Ramos (cell line): Measurements from ENCODE around the gene F13A1.
"Not testable (repeated sequence)": the region's sequence is repeated elsewhere in the genome, so short reads cannot be mapped to it uniquely, and the experiment has no call there.

ENCODE experiments used
- in situ Hi-C: fragments of 300-500 bp; cut with MboI; formaldehyde crosslinking; loops from one replicate; pipeline ENCODE4 v1.14.3; 2022; ENCODE audit warnings: low sequenced_read_pairs; ENCODE audit not compliant: unreplicated experiment

F13A1 gene

DNA sequence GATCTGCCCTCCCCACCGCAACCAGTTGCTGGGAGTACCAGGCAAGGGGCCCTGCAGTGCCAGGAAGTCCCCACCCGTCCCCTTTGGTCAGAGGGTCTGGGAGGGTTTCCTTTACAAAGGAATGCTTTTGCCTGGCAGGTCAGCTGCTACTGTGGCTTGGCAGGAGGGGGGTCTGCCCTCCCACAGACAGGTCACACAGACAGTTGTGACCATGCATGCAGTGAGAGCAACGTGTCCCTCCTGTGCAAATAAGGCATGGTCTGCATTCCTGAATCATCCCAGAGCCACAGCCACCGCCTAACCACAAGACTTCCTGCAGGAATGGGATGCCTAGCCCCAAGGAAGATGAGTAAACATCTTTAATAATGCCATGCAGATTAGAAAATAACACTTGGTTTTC lies 439 bp upstream of the F13A1 start:
- in situ Hi-C loops, result no loop called here

DNA sequence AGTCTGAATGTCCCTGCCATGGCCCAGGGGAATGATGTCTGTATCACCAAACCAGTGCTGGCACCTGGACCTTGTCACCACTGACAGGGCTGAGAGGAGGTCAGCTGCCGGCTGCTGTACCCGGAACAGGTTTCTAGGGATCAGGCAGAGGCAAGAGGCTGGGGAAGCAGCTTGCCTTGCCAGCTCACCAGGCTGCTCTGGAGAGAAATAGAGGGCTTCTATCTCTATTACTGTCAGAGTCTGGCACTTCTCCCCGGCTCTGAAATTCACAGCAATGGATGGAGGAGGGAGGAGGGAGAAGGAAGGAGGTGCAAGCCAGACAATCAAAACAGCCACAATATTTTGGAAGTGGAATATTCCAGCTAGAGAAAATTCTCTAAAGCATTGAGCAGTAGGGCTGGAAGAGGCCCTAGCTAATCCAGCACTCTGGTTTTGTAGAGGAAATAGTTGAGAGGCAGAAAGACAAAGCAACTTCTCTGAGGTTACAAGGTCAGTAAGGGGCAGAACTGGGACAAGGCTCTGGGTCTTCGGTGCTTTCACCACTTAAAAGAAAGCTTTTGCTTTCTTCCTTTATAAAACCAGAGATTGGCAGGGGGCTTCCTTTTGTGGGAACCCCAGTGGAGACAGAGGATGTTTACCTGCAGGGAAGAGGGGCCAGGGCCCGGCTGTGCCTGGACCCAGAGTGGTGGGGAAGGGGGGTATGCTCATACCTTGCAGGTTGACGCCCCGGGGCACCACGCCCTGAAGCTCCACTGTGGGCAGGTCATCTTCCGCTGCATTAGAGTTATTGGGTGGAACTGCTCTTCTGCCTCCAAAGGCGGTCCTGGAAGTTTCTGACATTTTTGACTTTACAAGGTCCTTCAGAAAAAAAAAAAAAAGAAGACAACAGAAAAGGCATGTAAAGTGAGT lies 2.4 kb downstream of the F13A1 start:
- in situ Hi-C loops, result loop anchor here (10.0 kb wide), 1 partner anchor 177 kb away; no protein-coding TSS in a partner anchor

DNA sequence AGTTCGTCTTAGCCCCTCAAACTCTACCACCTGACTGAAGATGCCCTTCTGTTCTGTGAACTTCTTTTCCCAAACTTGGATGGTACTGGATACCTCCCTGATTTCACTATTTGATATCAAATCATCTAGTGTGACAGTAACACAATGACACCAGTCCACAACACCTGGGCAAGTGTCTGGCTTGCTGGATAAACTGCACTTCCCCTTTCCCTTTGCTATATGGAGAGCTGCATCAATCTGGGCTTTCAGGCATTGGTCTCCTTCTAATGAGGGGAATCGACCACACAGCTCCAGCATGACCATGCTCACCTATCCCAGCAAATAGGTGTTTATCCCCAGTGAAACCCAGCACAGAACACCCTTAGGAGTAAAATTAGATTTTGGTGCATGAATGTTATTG lies 3.1 kb downstream of the F13A1 start:
- in situ Hi-C loops, result loop anchor here (10.0 kb wide), 1 partner anchor 177 kb away; no protein-coding TSS in a partner anchor

DNA sequence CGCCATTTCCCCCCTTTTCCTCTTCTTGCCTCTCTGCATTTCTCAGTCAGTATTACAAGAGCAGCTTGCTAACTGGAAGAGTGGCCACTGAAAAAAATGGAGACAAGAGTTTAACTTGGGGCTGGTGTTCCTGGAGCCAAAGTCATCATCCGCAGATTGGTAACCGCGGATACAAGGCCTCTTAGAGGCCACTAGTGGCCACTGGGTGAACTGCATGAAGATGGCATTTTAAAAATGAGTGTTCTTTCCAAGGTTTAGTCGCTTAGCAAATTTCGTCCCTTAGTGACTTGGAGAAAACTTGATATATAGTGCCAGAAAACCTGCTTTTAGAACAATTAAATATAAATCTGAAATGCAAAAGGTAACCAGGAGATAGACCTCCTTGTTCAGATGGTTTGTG lies 4.8 kb downstream of the F13A1 start:
- in situ Hi-C loops, result loop anchor here (10.0 kb wide), 1 partner anchor 179 kb away; no protein-coding TSS in a partner anchor

DNA sequence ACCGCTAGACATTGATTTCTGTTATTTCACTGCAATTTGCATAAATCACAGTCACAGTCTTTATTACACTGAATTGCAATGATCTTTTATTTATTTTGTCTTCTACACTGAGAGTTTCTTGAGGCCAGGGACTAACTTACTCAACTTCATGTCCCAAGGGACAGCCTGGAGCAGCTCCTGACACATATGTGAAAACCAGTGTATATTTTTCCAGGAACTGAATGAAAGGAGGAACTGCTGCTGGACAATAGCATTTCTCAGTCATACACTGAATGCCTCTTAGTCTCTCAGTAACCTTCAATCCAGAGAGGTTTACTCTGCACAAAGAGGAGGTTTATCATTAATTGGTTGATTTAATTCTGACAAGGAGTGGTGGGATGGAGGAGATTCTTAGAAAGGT lies 5.9 kb downstream of the F13A1 start:
- in situ Hi-C loops, result loop anchor here (10.0 kb wide), 1 partner anchor 180 kb away; no protein-coding TSS in a partner anchor

DNA sequence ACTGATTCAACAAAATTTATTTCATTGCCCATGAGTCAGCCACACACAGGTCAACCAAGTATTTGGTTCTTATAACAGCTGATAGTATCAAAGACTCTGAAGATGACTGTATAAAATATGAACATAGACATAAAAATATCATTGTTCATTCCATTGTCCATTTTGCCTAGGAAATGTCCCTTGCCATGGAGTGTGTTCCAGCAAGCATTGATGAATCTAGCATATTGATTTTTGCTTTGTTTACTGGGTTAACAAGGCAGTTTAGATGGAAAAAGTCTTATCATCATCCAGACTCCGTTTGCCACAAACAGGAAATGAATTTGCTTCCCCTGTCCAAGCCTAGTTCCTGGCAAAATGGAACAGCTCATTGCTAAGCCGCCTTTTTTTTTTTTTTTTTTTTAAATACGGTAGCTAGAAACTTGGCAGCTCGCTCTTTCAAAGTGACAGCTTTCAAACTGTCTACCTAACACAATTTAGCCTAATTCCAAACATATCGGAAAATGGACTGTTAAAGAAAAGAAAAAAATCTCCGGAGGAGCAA lies 7.5 kb downstream of the F13A1 start:
- in situ Hi-C loops, result loop anchor here (10.0 kb wide), 1 partner anchor 182 kb away; no protein-coding TSS in a partner anchor

DNA sequence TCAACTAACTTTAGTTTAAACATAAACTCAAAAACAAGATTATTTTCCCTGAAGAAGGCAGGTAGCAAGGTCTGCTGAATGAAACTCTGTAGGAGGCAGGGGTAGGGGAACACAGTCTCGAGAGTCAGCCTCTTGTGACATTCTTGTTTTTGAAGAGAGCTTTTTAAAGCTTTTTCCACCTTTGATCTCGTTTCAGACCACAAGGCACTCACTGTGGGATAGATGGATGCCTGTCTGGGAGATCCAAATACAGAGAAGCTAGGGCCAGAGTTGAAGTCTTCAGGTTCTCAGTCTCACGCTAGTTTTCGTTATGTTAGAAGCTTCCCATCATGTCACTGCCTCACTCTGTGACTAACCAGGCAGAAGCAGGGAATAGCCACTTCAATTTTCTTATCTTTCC lies 14.9 kb downstream of the F13A1 start:
- in situ Hi-C loops, result no loop called here

DNA sequence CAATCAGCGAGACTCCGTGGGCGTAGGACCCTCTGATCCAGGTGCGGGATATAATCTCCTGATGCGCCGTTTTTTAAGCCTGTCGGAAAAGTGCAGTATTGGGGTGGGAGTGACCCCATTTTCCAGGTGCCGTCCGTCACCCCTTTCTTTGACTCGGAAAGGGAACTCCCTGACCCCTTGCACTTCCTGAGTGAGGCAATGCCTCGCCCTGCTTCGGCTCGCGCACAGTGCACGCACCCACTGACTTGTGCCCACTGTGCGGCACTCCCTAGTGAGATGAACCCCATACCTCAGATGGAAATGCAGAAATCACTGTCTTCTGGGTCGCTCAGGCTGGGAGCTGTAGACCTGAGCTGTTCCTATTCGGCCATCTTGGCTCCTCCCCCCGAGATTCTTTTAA lies 20.1 kb downstream of the F13A1 start:
- in situ Hi-C loops, result not testable (repeated sequence)

DNA sequence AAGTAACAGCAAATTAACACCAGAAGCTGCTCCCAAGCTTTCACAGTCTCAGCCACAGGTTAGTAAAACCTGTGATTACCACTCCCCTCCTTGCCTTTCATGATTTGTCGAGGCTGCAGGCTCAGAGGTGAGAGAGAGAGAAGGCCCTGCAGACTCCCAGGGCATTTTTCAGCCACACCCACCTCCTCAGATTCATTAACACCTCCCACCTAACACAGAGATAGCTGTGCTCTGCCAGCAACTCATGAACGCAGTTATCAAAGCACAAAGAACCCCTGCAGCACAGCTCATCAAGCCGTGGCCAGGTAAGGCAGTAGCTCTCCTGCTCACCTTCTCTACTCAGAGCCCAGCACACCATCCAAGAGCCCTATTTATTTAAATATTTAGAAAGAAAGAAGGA lies 27.1 kb downstream of the F13A1 start:
- in situ Hi-C loops, result no loop called here

DNA sequence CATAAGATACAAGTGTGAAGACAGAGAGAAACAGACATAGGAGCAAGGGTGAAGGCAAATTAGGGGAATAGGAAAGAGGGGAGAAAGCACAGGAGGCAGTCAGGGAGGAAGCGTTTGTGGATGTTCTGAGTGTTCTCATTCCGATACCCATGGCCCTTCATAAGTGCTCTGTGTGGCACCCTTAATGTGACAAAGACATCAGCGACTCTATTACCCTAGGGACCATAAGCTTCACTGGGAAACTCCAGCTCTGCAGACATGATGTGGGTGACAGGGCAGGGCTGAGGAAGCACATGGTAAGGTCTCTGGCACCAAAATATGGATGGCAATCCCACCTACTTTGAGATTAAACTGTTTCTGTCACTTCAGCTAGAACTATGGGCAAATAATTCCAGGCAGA lies 33.0 kb downstream of the F13A1 start:
- in situ Hi-C loops, result no loop called here

DNA sequence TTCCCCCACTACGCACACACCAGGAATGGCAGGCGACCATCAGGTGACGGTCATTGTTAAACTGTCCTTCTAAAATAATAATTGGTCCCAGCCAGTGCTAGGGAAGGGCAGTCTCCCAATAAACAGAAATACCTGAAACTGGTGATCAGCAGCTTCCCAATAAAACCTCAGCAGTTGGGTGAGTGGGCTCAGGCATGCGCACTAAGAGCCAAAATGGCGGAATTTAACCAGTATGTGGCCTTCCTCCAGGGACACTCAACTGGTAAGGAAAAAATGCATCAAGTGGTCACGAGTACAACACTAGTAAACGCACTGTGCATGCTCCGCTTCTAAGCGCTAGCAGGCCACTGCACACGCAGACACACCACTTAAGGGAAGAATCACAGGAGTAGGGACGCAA lies 34.8 kb downstream of the F13A1 start:
- in situ Hi-C loops, result no loop called here

DNA sequence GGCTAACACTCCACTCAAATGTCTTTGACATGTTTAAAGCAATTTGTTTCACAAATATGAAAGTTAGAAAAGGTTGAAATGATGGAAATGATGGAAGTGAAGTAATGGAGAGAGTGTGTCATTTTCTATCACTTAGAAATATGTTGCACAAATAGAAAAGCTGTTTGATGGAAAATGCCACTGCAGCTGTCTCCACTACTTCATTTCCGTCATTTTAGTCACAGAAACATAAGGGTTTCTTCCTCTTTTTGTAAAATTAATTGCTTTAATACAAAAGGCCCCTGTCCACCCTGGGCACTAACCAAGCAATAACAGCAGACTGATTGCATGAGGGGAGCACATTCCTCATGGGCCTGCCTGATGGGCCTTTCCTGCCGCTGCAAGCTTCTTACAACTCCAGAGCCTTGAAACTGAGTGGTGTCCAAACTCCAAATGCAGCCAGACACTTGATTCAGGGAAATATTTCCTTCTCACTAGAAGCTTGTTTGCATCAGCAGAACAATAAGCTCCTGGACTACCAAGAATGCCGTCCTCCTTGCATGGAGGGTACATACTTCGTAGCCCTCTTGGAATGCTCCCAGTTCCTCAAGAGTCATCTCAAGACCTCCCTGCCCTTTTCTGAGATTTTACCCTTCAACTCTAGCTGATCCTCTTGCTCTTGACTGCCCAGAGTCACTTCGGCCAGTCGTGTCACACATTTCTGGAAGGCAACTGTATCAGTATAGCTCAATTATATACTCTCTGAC lies 36.1 kb downstream of the F13A1 start:
- in situ Hi-C loops, result no loop called here

DNA sequence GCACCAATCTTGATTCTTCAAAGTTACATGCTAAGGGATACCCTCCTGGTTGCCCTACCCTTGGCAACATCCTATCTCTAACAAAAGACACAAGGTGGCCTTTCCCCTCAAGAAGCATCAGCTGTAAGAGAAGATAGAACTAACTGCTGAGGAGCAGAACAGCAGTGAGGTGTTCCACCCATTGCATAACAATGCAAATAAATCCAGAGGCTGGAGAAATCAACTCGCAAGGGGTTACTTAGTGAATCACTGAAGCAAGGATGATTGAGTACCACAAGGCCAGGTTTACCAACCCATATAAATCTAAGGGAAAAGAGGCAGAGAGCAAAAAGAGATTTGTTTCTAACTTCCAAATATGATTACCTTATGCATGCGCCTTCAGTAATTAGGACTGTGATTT lies 36.7 kb downstream of the F13A1 start:
- in situ Hi-C loops, result no loop called here

DNA sequence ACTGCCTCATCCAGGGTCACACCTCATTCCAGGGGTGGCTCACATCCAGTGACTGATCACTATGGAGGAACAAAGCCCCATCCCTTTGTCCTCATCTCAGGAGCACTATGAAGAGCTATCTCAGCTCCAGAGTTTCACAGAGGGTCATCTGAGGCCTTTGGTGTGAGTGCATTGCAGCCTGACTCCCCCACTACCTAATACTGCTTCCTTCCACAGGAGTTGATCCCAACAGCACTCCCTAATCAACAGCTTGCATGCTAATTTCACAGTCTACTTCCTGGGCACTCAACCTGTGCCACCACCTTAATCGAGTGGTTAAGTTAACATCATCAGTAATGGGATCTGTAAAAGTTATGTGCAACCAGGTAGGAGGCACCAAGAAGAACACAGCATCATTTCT lies 37.7 kb downstream of the F13A1 start:
- in situ Hi-C loops, result no loop called here

DNA sequence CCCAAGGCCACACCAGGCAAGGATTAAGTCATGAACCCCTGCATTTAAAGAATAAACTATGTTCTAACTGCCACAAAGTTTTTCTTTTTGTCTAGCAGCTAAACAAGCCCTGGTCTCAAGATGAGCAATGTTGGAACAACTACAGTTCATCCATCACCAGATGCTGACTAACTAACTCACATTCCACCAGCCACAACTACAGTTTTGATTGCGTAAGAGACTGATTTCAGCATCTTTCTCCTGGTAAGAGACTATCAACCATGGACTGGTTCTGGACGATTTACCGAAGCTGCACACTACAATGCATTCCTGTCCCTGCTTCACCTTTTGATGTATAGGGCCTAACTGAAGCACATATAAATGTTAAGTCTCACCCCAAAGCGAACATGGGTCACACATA lies 43.0 kb downstream of the F13A1 start:
- in situ Hi-C loops, result no loop called here

DNA sequence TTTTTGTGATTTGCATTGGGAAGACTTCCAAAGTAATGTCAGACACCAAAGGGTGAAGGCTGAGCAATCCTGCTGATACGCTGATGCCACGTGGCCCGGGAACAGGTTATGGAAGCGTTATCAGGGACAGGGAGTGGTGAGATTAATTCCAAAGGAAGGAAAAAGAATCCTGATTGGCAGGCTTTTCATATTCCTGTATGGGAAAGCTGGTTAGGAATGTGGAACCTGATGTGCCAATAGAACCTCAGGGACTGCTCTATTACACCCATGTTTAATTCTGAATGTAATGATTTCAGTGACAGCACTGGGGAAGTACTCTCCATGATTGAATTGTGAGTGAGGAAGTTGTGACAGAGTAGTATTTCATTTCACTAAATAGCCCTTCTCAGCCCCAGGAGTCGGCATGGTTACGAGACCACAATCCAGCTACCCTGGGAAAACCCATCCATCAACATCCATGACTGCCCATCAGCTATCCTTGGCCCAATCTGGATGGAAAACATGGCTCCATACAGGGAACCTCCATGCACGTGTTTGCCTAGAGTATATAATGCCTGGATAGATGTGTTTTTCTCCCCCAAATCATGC lies 49.4 kb downstream of the F13A1 start:
- in situ Hi-C loops, result no loop called here

DNA sequence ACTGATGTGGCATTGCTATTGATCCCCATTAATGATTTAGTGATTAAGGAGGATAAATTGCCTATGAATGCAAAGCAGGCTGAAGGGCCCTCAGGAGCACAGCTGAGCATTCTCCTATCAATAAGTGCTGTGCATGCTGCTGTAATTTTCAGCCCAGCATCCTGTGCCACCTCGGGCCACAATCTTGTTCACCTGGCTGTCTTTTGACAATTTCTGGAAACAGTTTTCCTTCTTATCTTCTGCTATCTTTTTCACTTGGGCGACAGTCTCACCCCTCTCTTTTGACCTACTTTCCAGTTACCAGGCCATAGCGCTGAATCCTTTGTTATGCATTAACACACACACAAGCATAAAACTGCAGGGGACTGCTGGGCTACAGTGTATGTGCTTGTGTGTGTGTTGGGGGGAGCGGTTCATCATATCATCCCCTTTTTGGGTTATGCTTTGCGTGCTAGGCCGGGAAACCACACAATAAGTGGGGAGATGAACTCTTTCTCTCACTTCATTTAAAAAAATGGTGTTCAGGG lies 60.2 kb downstream of the F13A1 start:
- in situ Hi-C loops, result no loop called here

DNA sequence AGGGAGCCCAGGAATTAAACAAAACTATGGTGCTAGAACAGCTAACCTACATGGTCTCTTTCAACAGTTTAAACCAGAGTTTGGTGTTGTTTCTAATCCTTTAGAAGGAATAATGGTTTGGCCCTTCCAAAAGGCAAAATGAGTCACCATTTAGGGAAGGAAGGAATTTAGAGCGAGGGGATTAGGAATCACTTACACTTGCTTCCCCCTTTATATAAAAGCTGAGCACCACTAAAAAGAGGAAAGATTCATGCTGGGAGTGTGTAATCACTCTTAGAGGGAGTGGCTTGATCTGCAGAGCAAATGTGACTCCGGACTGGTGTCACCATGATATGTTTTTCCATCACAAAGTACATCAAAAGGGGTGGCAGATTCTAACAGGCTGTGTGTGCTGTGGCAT lies 63.6 kb downstream of the F13A1 start:
- in situ Hi-C loops, result no loop called here

DNA sequence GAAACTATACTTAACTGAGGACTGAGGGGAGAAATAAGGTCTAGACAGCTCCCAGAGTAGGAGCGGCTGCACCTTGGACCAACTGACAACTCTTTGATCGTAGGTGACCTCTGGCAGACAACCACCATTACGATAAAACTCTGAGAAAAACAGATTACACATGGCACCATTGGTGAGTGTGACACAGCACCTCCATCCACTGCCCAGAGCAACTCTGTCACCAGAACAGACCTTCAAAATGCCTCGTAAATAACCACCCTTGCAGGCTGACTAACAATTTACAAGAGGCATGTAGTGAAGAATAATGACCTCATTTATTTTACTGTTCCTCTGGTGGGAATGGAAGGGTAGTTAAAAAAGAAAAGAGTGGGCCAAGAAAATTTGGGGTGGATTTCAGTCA lies 64.2 kb downstream of the F13A1 start:
- in situ Hi-C loops, result no loop called here

DNA sequence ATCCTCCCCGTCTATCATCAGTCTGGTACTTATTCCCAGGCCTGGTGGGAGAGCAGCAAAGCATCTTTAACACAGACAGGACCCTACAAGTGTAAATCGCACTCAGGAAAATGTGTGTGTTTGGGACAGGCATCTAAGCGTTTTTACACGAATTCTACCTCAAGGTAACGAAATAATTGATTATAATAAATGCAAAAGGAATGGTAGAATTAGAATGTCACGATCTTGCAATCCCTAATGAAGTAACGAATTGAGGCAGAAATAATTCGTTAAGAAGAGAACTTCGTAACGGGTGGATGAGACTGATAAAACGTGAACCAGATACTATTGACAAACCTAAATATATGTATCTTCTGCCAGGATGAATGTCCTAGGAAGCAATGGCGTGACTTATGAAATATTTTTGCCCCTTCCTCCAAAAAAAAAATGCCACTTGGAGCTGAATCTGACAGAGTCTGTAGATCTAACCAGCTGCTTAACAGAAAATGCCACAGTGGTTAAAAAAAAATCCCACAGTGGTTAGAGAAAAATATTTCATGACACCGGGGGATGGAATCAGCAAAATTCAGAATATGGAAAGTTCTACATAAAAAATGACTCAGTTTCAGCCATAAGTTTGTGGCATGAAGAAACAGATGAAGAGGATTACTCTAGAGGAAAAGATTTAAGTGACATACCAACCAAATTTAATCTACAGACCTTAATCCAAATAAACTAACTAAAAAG lies 68.7 kb downstream of the F13A1 start:
- in situ Hi-C loops, result no loop called here
